ENCODE data around the gene MOB2. TPM values are rescaled to one million over a fixed set of nuclear protein-coding genes. Genes with fewer than 3 reads are reported as not detected.

The MOB2 gene
- total RNA-seq, 1 donor from 2014 or later = 31.3 TPM

- no peaks in the 10 kb centered on the region for H3K27me3 Mint-ChIP-seq (ENCODE audit: low read depth)
- H3K27ac Mint-ChIP-seq = peak overlapping the region; percentile 77
- no peaks in the 10 kb centered on the region for H3K36me3 Mint-ChIP-seq
- TF ChIP-seq CTCF (IDR thresholded peaks at IDR 0.05; ENCODE audit: unreplicated experiment) = no peak
- no peaks in the 10 kb centered on the region for H3K9me3 Mint-ChIP-seq
- H3K4me3 Mint-ChIP-seq = no peak overlapping the region
- DNase-seq (ENCODE audit: low spot score in 2 of 2, unreplicated experiment in 2 of 2) = no peak
- H3K4me1 Mint-ChIP-seq = peaks cover 8% of the 10 kb centered on the region
Observed at GRCh38 chr11:1532014-1532586, 45.5 kb upstream of the MOB2 start.

- no peak overlapping the region for H3K4me3 Mint-ChIP-seq
Observed at GRCh38 chr11:1531449-1532013, 45.0 kb upstream of the MOB2 start.

GRCh38 chr11:1530686-1531448, 44.3 kb upstream of the MOB2 start:
- H3K27me3 Mint-ChIP-seq (ENCODE audit: low read depth) = no peaks in the 10 kb centered on the region

More at GRCh38 chr11:1531449-1532013, 45.0 kb upstream of the MOB2 start:
- peaks cover 8% of the 10 kb centered on the region for H3K4me1 Mint-ChIP-seq
- no peaks in the 10 kb centered on the region for H3K27me3 Mint-ChIP-seq (ENCODE audit: low read depth)
- DNase-seq (ENCODE audit: low spot score in 2 of 2, unreplicated experiment in 2 of 2) = no peak
- peak overlapping the region; percentile 77 for H3K27ac Mint-ChIP-seq
- no peaks in the 10 kb centered on the region for H3K36me3 Mint-ChIP-seq
- no peak for TF ChIP-seq CTCF (IDR thresholded peaks at IDR 0.05; ENCODE audit: unreplicated experiment)
- H3K9me3 Mint-ChIP-seq = no peaks in the 10 kb centered on the region

GRCh38 chr11:1529774-1530173, 43.2 kb upstream of the MOB2 start:
- H3K4me3 Mint-ChIP-seq = no peak overlapping the region
- H3K27me3 Mint-ChIP-seq (ENCODE audit: low read depth) = no peaks in the 10 kb centered on the region
- no peaks in the 10 kb centered on the region for H3K9me3 Mint-ChIP-seq
- peaks cover 8% of the 10 kb centered on the region for H3K4me1 Mint-ChIP-seq
- no peak for TF ChIP-seq CTCF (IDR thresholded peaks at IDR 0.05; ENCODE audit: unreplicated experiment)
- H3K36me3 Mint-ChIP-seq = no peaks in the 10 kb centered on the region
- DNase-seq (ENCODE audit: low spot score in 2 of 2, unreplicated experiment in 2 of 2) = no peak
- H3K27ac Mint-ChIP-seq = no peak overlapping the region

More at GRCh38 chr11:1530686-1531448, 44.3 kb upstream of the MOB2 start:
- no peak for DNase-seq (ENCODE audit: low spot score in 2 of 2, unreplicated experiment in 2 of 2)
- Mint-ChIP-seq H3K27ac (peak overlapping the region; percentile 77), H3K4me3 (no peak overlapping the region), H3K36me3 (no peaks in the 10 kb centered on the region), H3K9me3 (no peaks in the 10 kb centered on the region), H3K4me1 (peaks cover 8% of the 10 kb centered on the region)
- no peak for TF ChIP-seq CTCF (IDR thresholded peaks at IDR 0.05; ENCODE audit: unreplicated experiment)

GRCh38 chr11:1529286-1529685, 42.7 kb upstream of the MOB2 start:
- Mint-ChIP-seq H3K27me3 (ENCODE audit: low read depth) (no peaks in the 10 kb centered on the region), H3K9me3 (no peaks in the 10 kb centered on the region), H3K36me3 (no peaks in the 10 kb centered on the region), H3K4me1 (peaks cover 8% of the 10 kb centered on the region), H3K27ac (no peak overlapping the region), H3K4me3 (no peak overlapping the region)
- DNase-seq (ENCODE audit: low spot score in 2 of 2, unreplicated experiment in 2 of 2) = no peak
- no peak for TF ChIP-seq CTCF (IDR thresholded peaks at IDR 0.05; ENCODE audit: unreplicated experiment)

Measured in mesothelial cell of epicardium (in vitro differentiated cells).